SKM-1 treated with dmso at 0.1 percent for 144 hours (cell line): ENCODE data around the gene UST.
"Not testable (repeated sequence)": the region's sequence is repeated elsewhere in the genome, so short reads cannot be mapped to it uniquely, and the experiment has no call there.

Experiments used
- DNase-seq: peaks from one replicate; lab custom pipeline; 2025; ENCODE audit not compliant: unreplicated experiment; lab: John Stamatoyannopoulos, UW

UST gene

GRCh38 chr6:148864132-148864531 is 117.3 kb downstream of the UST start:
- DNase-seq: not testable (repeated sequence)

GRCh38 chr6:148864941-148865340 is 118.1 kb downstream of the UST start:
- no peak for DNase-seq

- DNase-seq: no peak
Observed at GRCh38 chr6:148866657-148867268, 119.9 kb downstream of the UST start.

- DNase-seq: no peak
Observed at GRCh38 chr6:148867862-148868261, 121.0 kb downstream of the UST start.

- DNase-seq: no peak
Observed at GRCh38 chr6:148868314-148868713, 121.5 kb downstream of the UST start.

- no peak for DNase-seq
Observed at GRCh38 chr6:148868901-148869300, 122.1 kb downstream of the UST start.

- no peak for DNase-seq
Observed at GRCh38 chr6:148869585-148869984, 122.8 kb downstream of the UST start.

- DNase-seq: no peak
Observed at GRCh38 chr6:148873154-148873553, 126.3 kb downstream of the UST start.

GRCh38 chr6:148873868-148874267 is 127.0 kb downstream of the UST start:
- DNase-seq: no peak

- DNase-seq: no peak
Observed at GRCh38 chr6:148874698-148875293, 128.0 kb downstream of the UST start.

GRCh38 chr6:148878683-148879082 is 131.9 kb downstream of the UST start:
- peak; percentile 18 for DNase-seq

- DNase-seq: not testable (repeated sequence)
Observed at GRCh38 chr6:148880742-148881141, 133.9 kb downstream of the UST start.

GRCh38 chr6:148881593-148882311 is 134.9 kb downstream of the UST start:
- DNase-seq: no peak

- peak; percentile 2 for DNase-seq
Observed at GRCh38 chr6:148883270-148883669, 136.4 kb downstream of the UST start.

- no peak for DNase-seq
Observed at GRCh38 chr6:148884461-148884860, 137.6 kb downstream of the UST start.

- DNase-seq: no peak
Observed at GRCh38 chr6:148885136-148885865, 138.5 kb downstream of the UST start.

GRCh38 chr6:148885925-148886845 is 139.4 kb downstream of the UST start:
- no peak for DNase-seq

GRCh38 chr6:148887181-148887580 is 140.4 kb downstream of the UST start:
- DNase-seq: no peak

GRCh38 chr6:148888856-148889255 is 142.0 kb downstream of the UST start:
- DNase-seq: no peak

GRCh38 chr6:148890096-148890495 is 143.3 kb downstream of the UST start:
- no peak for DNase-seq
